Stimulated activated CD8-positive, alpha-beta memory T cell treated with anti-CD3 and anti-CD28 coated beads, Interleukin-7, amount 100 ng/mL, for 4 hours (primary cell): Measurements from ENCODE around the gene CCDC106.

Experiments used
- DNase-seq, 2 donors: peaks; one replicate each; pipeline ENCODE4 v3.0.0-alpha.2; 2020; ENCODE audit warnings: low read depth in 2 of 2

Gene CCDC106

DNA sequence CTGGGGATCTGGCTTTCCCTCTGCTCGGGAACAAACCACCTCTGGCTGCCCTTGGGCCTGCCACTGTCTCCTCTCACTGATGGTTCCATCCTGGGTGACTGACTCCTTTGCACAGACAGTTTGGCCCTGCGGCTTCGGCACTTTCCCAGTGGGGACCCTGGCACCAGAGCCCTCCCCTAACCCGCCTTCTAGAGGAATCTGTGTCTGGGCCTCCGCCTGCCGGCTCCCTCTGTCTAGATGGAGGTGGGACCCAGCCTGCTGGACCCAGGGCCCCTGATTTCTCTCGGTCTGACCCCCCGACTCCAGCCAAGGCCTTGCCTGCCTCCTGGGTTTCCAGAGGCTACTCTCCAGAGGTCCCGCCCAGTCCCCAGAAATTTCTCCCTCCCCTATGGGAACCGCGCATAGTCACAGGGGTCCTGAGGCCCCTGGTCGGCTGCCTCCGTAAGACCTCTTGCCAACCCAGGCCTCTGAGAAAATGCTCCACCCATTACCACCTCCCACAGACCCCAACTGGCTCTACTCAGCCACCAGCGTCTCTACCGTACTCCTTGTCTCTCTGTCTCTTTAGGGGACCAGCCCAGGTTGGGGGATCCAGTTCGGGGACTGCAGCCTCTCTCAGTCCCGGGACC lies 2.7 kb downstream of the CCDC106 start:
- no peak for DNase-seq

DNA sequence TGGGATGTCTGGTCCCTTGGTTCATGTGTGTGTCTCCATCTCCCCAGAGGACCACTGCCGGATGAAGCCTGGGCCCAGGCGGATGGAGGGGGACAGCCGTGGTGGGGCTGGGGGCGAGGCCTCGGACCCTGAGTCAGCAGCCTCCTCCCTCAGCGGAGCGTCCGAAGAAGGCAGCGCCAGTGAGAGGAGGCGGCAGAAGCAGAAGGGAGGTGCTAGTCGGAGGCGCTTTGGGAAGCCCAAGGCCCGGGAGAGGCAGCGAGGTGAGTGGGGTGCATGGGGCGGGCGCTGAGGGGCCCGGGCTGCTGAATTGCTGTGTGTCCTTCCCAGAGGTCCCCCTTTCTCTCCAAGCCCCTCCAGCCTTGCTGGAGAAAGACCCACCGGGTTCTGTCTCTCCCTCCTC lies 3.2 kb downstream of the CCDC106 start:
- no peak for DNase-seq

DNA sequence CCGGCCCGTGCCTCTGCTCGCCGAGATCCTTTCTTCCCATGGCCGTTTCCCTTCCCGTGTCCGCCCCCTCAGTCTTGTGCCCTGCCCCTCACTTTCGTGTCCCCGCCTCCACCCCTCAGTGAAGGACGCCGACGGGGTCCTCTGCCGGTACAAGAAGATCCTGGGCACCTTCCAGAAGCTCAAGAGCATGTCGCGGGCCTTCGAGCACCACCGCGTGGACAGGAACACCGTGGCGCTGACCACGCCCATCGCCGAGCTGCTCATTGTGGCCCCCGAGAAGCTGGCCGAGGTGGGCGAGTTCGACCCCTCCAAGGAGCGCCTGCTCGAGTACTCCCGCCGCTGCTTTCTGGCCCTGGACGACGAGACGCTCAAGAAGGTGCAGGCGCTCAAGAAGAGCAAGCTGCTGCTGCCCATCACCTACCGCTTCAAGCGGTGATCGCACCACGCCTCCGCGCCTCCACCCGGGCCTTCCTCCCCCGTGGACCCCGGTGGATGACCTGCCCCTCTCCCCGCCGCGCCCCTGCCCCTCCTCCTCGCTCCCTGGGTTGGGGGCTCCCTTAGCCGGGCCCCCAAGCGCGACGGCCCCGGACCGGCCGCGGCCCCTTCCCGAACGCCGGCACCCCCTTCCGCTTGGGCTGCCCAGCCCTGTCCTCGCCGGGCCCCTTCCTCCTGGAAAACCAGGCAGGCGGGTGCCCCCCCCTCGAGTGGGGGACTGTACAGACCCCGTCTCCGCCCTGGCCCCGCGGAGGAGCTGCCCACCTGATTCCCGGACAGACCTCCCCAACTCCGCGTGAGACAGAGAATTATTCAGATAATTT lies 4.5 kb downstream of the CCDC106 start:
- no peak for DNase-seq

DNA sequence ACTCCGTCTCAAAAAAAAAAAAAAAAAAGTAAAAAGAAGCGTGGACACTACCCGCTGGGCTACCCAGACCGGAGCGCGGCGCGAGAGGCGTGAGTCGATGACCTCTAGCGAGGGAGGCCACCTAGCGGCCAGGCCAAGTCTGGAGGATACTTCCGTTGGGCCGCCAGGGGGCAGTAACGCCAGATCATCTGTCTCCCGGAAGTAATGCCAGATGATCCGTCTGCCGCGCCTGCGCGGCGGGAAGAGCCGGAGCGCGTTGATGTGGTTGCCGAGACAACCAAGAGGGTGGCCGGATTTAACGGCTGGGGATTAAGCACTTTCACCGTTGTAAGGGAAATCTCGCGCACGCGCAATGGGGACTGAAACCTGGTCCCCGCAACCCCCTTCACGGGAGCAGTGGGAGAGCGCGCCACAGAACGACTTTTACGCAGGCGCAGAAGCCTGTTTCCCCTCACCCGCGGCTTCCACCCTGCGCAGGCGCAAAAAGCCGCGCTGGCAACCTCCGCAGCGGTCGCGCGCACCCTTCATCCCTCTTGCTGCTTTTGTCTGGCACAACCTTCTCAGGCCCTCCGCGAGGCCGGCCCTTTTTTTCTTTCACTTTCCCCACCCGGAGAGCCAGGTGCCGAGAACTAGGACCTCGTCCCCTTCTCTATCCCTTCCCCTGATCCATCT lies 5.8 kb downstream of the CCDC106 start:
- DNase-seq: peak; percentile 98 to 99

DNA sequence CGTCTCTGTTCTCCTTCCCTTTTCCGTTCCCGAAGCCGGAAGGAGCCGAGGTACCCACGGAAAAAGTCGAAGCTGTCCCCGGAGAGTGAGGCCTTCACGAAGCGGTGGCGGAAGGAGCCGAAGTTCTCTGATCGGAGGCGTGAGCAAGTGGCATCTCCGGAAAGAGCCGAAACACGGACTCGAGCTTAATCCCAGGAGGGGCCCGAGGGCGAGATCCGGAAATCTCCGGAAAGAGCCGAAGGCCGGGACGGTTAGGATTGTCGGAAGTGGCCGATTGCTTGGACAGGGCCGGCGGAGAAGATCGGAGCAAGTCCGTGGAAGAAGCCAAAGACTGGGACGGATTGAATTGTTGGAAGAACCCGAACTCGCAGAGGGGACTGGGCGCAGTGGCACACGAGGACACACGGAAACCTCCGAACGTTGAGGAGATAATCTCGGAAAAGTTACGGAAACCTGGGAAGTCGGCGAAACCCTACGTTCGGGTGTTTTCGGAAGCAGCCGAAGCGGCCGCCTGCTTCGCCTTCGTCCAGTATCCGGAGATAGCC lies 6.4 kb downstream of the CCDC106 start:
- peak; percentile 97 to 98 for DNase-seq

DNA sequence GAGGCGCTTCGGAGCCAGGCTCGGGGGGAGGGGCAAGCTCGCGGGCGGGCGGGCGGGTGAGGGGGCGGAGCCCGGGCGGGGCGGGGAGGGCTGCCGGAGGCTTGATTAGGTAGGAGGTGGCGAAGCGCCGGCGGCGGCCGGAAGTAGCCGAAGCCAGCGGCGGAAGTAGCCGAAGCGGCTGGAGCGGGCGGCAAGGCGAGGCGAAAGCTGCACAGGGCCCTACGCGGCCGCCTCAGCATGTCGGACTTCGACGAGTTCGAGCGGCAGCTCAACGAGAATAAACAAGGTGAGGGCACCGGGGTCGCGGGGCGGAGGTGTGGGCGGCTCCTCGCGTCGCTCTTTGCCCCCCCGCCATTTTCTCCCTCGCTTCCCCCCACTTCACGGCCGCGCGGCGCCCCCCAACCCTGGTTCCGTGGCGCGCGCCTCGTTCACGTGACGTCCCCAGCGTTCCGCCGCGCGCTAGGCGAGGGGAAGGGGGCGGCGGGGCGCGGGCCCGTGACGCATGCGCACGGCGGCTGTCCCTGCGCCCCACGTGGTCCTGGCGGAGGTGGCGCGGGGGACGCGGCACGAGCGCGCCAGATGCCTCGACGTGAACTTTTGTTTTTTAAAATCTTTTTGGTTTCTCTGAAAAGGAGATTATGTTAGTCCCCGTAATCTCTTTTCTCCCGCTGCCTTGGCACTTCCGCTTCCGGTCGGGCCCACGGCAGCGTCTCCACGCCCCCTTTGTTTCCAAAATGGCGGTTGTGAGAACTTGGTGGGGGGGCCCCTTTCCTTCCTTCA lies 7.0 kb downstream of the CCDC106 start, which contains the start of gene U2AF2:
U2AF2 (plus strand) TSS at position 168 of the 780 bp plus-strand sequence; CDS start at position 238, 70 bp downstream.
- peak; percentile 91 to 94 for DNase-seq

DNA sequence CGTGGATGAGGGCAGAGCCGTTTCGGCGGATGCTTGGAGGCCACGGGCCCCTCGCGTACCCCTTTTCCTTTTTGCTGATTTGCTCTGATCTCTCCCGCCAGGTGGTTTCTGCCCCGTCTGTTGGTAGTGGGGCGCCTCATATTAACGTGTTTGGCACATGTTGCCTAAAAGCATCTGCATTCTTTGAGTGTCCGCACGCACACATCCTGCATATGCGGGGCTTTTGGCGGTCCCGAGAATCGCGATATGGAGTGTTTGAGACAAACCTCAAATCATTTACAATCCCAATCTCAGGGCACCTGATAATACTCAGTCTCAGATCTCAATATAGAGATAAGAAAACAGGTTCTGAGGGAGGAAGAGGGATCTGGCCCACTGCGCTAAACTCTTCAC lies 7.6 kb downstream of the CCDC106 start:
- DNase-seq: no peak

DNA sequence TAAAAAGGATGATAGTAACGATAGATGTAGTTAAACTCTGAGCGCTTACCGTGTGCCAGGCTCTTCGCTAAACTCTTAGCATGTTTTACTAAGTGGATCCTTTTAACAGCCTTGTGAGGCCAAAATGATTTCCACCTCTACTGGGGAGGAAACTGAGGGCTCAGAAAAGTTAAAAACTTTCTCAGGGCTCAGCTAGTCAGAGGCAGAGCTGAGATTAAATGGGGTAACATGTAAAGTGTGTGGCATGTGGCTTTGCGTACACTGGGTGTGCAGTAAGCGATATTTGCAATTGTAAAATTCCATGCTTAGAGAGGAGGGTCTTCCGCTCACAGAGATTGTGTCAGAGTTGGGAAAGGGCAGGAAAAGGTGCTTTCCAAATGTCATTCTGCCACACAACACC lies 8.5 kb downstream of the CCDC106 start:
- no peak for DNase-seq

DNA sequence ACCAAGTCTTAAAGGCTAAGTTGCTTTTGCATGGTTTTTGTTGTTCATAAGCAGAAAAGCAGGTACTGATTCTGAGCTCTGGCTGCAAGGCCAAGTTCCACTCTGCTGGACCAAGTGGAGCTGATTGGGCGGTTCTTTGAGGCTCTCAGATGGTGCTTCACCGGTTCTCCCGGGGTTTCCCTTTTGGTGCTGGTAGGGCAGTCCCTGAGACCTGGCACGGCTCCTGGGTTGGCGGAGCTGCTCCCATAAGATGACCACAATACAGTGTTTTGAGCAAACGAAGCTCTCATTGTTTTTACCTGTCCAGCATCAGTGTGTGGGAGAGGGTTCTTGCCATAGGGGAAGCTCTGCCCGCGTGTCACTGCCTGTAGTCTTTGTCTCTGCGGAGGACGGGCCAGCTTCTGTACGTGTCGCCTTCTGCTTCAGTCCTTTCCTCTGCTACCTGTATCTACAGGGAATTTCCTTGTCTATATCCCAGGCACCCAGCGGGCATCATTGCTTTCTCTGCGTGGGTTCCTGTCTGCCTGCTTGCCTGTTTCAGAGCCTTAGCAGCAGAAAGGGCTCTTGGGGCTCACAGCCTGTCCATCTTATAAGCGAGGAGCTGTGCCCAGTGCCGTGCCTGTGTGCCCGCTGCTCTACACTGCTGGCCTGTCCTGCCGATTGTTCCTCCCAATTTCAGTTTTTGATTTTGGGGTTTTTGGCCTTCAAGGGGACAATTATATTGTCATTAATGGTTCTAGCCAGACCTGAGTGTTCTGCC lies 9.2 kb downstream of the CCDC106 start:
- DNase-seq: no peak

DNA sequence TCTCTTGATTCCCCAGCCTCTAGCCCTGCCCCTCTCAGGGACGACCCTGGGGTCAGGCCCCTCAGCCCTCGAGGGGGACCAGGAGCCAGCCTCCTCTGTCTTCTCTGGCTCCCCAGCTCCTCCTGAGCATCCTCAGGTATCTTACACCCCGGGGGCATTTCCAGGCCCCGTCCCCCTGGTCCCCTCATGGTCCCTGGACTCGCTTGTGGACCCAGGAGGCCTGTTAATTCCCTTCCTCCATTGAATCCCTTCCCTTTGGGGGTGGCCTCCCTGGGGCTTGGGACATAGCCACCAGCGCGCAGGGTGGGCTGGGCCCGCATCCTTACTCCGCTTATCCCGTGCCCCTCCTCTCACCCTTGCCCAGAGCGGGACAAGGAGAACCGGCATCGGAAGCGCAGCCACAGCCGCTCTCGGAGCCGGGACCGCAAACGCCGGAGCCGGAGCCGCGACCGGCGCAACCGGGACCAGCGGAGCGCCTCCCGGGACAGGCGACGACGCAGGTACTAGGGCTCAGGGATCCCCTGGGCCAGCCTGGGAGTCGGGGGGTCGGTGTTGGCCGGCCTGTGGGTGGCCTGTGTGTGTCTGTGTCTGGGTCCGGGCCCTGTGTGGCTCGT lies 10.9 kb downstream of the CCDC106 start:
- DNase-seq: no peak

DNA sequence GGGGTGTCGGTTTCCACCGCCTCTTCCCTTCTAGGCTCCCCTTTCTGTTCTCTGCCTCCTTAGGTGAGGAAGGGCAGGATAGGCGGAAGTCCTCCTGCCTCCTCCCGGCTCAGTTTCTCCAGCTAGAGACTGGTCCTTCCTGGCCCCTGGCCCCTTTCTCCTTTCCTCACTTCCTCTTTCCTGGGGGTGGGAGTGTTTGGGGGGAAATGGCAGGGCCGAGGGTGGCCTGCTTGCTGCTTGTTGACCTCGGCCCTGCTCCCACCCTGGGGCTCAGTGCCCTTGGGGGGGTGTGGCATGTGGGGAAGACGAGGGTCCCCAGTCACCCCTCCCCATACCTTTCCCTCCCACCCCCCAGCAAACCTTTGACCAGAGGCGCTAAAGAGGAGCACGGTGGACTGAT lies 11.8 kb downstream of the CCDC106 start:
- no peak for DNase-seq

DNA sequence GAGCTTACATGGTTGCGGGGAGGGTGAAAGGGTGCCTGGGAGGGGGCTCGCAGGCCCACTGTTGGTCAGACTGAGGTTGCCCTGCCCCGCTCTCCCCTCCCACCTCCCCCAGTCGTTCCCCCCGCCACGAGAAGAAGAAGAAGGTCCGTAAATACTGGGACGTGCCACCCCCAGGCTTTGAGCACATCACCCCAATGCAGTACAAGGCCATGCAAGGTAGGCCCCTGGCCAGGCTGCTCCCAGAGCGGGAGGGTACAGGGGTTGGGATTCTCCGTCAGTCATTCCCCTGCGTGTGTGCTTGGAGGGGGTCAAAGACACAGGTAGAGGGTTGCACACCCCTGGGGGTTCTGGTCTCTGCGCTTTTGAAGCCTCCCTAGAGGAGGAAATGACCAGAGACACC lies 12.4 kb downstream of the CCDC106 start:
- no peak for DNase-seq

DNA sequence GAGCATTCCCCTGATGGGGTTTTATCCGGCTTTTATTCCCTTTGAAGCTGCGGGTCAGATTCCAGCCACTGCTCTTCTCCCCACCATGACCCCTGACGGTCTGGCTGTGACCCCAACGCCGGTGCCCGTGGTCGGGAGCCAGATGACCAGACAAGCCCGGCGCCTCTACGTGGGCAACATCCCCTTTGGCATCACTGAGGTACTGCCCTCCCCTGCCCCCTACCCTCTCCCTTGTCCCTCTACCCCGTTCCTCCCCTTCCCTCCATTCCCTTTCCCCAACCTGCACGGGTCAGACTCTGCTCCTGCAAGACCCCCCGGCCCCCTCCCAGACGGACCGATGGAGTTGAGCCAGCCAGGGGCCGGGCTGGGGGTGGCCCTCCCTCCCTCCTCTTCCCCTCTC lies 13.0 kb downstream of the CCDC106 start:
- DNase-seq: no peak

DNA sequence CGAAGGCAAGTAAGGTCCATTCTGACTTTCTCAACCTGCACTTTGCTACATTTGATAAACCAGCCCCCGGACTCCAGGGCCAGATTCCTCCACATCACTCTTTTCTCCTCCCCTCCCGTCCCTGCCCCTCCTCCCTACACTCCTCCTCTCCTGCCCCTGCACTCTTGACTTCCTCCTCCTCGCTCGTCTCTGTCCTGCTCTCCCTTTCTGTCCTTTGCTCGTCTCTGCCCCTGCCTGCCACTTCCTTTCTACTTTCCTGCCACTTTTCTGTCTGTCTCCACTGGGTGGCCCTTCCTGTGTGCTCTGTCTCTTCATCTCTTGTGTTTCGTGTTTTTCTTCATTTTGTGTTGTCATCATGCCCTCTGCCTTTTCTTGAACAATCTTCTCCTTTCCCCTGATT lies 13.8 kb downstream of the CCDC106 start:
- no peak for DNase-seq

DNA sequence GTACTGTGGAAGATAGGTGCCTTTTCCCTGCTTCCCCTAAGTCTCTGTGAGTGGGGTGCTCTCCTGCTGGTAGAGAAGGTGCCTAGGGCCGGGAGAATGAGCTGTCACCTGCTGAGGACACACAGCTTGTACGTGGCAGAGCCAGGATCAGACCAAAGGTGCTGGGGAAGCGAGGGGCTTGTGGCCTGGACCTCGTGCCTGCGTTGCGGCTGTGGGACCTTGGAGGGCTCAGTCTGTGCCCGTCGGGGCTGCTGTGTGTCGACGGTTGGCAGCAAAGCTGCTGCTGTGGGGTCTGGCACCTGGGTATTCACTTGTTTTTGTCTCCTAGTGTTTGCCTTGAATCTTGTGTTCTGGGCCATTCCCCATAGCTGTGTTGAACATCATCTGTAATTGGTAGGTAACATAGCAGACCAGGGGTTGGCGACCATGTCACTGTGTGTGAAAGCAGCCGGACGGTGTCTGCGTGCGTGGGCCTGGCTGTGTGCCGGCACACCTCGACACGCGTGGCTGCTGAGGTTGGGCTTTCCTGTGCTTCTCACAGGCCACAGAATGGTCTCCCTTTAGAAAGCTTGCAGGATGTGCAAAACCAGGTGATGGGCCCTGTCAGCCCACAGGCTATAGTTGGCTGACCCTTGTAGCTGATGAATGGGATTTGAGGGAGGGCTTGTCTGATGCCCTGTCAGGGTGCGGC lies 16.0 kb downstream of the CCDC106 start:
- no peak for DNase-seq

DNA sequence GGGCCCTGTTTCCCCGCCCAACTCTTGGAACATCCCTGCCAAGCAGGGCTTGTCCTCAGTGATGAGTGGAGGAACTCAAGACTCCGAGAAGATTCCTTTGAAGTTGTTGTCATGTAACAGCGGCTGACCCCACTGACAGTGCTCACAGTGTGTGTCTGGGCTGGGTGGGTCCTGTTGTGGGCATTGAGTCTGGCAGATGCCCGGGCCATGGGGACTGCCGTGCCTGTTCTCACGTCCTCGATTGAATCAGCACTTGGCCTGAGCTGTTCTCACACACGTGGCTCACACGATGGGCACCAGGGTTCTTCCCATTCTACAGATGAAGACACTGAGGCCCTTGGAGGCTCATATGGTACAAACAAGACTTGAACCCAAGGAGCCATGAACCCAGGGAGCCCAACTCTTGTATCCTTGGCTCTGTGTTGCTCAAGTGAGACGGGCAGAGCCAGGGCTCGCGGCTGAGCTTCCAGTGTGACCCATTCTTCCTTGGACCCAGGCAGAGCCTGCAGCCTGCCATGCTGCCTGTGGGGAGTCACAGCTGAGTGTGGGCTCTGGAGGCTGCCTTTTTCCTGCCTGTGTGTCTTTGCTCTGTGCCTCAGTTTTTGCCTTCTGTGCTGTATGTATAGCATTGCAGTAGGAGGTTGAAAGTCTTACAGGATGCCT lies 18.5 kb downstream of the CCDC106 start:
- no peak for DNase-seq

DNA sequence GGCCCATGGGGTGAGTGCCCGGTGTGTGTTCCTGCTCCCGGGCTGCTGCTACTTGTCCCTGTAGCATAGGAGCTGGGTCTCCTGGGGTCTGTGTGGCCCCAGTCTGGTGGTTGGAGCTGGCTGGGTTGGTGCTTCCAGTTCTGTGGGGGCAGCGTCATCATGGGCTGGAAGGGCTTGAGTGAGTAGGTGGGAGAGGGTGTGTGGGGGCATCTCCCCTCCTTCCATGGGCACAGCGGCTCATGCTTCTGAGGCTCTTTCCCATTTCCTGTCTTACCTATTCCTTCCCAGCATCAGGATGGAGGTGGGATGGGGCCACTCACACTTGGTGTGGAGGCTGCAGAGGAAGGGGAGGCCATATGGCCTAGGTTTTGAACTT lies 19.0 kb downstream of the CCDC106 start:
- DNase-seq: no peak

DNA sequence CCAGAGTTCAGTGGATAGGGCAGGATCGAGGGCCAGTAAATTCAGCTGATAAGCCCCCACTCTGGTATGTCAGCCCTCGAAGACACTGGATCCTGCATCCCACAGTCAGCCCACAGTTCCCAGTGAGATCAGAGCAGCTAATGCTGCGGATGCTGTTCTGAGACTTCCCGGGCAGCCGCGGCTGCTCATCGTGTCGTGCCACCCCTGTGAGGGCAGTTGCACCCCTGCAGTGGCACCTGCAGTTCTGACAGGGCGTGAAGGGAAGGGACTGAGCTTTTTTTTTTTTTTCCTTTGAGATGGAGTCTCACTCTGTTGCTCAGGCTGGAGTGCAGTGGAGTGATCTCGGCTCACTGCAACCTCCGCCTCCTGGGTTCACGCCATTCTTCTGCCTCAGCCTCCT lies 19.5 kb downstream of the CCDC106 start:
- no peak for DNase-seq

DNA sequence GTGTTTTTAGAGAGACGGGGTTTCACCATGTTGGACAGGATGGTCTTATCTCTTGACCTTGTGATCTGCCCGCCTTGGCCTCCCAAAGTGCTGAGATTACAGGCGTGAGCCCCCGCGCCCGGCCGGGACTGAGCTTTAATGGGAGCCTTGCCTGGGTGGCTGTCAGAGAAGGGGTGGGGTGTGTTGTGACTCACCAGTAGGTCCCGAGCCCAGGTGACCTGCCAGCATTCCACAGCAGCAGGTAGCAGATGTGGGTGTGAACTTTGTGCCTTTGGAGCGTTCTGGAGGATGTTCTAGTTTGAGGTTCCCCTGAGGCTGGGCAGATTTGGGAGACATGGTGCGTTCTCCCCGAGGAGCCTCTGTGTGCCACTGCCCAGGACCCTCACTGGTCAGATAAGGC lies 19.9 kb downstream of the CCDC106 start:
- DNase-seq: no peak
